GM13976 (cell line): ENCODE measurements around the gene NARF.
A peak's percentile ranks its signal among the peaks of the same experiment; 100 is the strongest.

ENCODE experiments used
- DNase-seq: peaks from one replicate; pipeline ENCODE4 v3.0.0; 2012; ENCODE audit warnings: low spot score
- in situ Hi-C: fragments of 300-500 bp; cut with MboI; formaldehyde crosslinking; loops from one replicate; pipeline ENCODE4 v1.12.0; 2022; ENCODE audit warnings: low sequenced_read_pairs, mixed read lengths, inconsistent platforms; ENCODE audit not compliant: unreplicated experiment
- TF ChIP-seq, protein P1 (sequence below): IDR thresholded peaks from 2 replicates; pipeline ENCODE4 v1.5.1; 2012; ENCODE audit warnings: borderline replicate concordance, mild to moderate bottlenecking; ENCODE audit not compliant: insufficient read depth; ENCODE audit errors: extremely low read depth, missing control alignments, control extremely low read depth

The NARF gene

DNA sequence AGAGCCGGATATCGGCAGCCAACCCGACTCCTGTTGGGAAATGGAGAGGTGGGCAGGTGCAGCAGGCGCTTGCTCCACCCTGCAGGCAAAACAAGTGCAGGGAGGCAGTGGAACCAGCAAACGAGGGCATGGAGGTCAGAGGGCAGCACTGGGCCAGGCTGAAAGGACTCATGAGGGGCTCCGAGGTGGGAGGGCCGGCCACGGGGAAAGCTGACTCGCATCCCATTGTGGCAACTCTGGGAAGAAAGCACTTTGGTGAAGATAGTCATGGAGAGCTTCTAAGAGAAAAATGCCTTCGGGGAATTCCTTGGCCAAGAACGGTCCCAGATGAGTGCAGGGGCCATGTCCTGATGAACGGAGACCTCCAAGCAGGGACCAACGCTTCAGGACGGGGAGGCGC lies 12.4 kb upstream of the NARF start:
- in situ Hi-C loops, result no loop called here
- TF ChIP-seq, protein P1, sequence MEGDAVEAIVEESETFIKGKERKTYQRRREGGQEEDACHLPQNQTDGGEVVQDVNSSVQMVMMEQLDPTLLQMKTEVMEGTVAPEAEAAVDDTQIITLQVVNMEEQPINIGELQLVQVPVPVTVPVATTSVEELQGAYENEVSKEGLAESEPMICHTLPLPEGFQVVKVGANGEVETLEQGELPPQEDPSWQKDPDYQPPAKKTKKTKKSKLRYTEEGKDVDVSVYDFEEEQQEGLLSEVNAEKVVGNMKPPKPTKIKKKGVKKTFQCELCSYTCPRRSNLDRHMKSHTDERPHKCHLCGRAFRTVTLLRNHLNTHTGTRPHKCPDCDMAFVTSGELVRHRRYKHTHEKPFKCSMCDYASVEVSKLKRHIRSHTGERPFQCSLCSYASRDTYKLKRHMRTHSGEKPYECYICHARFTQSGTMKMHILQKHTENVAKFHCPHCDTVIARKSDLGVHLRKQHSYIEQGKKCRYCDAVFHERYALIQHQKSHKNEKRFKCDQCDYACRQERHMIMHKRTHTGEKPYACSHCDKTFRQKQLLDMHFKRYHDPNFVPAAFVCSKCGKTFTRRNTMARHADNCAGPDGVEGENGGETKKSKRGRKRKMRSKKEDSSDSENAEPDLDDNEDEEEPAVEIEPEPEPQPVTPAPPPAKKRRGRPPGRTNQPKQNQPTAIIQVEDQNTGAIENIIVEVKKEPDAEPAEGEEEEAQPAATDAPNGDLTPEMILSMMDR, result no peak
- DNase-seq, result no peak

GRCh38 chr17:82446649-82447048 lies 11.9 kb upstream of the NARF start:
- in situ Hi-C loops, result no loop called here
- TF ChIP-seq, protein P1, result no peak
- no peak for DNase-seq

- in situ Hi-C loops, result no loop called here
- DNase-seq, result no peak
- TF ChIP-seq, protein P1, result no peak
Measured at GRCh38 chr17:82447876-82448275, 10.7 kb upstream of the NARF start.

- in situ Hi-C loops, result no loop called here
- TF ChIP-seq, protein P1, result no peak
- peak; percentile 79 for DNase-seq
Measured at GRCh38 chr17:82449131-82449882, 9.2 kb upstream of the NARF start.

GRCh38 chr17:82449883-82450356 lies 8.6 kb upstream of the NARF start:
- TF ChIP-seq, protein P1, result no peak
- in situ Hi-C loops, result no loop called here
- DNase-seq, result no peak

DNA sequence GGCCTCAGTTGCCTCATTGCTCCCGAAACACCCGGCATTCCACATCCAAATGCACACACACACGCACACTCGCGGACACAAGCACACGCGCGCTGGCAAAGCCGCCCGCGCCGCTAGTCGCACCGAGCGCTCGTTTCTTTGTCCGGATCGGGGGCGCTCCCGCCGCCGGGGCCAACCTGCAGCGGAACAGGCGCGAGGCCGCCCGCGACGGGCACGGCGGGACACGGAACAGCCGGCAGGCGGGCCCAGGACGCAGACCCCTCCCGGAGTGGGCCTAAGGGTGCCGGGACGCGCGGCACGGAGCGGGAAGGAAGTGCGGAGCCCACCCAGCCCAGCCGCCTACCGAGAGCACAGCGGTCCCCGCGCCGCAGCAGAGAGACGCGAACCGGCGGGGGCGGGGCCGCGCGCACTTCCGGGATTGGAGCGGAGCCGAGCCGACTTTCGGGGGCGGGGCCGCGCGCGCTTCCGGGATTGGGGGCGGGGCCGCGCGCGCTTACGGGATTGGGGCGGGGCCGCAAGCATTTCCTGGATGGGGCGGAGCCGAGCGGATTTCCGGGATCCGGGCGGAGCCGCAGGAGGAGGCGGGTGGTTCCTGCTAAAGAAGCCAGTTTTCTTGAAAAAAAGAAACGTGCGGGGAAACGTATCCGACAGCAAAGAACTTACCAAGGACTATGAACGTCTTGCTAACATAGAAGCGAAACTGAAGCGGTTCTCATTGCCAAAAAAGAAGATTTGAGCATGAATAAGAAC lies 8.0 kb upstream of the NARF start, which contains the start of gene CYBC1:
TSS of gene CYBC1 (minus strand) at position 396 of the 750 bp plus-strand sequence. CDS start 1,498 bp downstream, outside the sequence.
- TF ChIP-seq, protein P1, result no peak
- in situ Hi-C loops, result no loop called here
- DNase-seq, result peak; percentile 92
